H1 (cell line): ENCODE measurements around the gene ADGRG1. TPM values are rescaled to one million over a fixed set of nuclear protein-coding genes. Genes with fewer than 3 reads are reported as not detected.

Experiments used
- CTCF ChIA-PET: fragments of 300-600 bp; sonication (Branson Sonifier 250); formaldehyde crosslinking; loops from one replicate; lab custom pipeline; 2021; ENCODE audit not compliant: partially characterized antibody; lab: Charles Lee
- POLR2A ChIA-PET: fragments of 300-600 bp; sonication (Branson Sonifier 250); formaldehyde crosslinking; loops from one replicate; lab custom pipeline; 2021; ENCODE audit warnings: inconsistent platforms; ENCODE audit not compliant: partially characterized antibody; lab: Charles Lee
- DNase-seq, 2 experiments: peaks; one replicate each; pipeline versions ENCODE4 v3.0.0 to v3.0.0-alpha.2; 2010 to 2022; ENCODE audit warnings: low spot score in 2 of 2, low read depth in 1 of 2, mixed read lengths in 1 of 2
- FAIRE-seq: peaks from 2 replicates; lab custom pipeline; 2011; peaks lifted over from hg19 to GRCh38; lab: Jason Lieb, UNC
- H2AFZ ChIP-seq: 2 replicates; pipeline ENCODE4 v1.8.1; 2012; ENCODE audit warnings: low read length, inconsistent platforms
- H2AK5ac ChIP-seq: 2 replicates; pipeline ENCODE4 v1.6.1; 2013; ENCODE audit warnings: low read depth, low read length
- H2BK120ac ChIP-seq: replicated peaks from 2 replicates; pipeline ENCODE3; 2013; ENCODE audit warnings: low read depth, low read length, inconsistent platforms
- H2BK12ac ChIP-seq: 2 replicates; pipeline ENCODE4 v1.6.1; 2013; ENCODE audit warnings: low read depth, low read length
- H2BK15ac ChIP-seq: 2 replicates; pipeline ENCODE4 v1.6.1; 2013; ENCODE audit warnings: low read length
- H2BK20ac ChIP-seq: 2 replicates; pipeline ENCODE4 v1.6.1; 2013; ENCODE audit warnings: low read length
- H2BK5ac ChIP-seq: 2 replicates; pipeline ENCODE4 v1.6.1; 2013; ENCODE audit warnings: low read depth, low read length
- H3K14ac ChIP-seq: 2 replicates; pipeline ENCODE4 v1.6.1; 2013; ENCODE audit warnings: inconsistent platforms; ENCODE audit not compliant: insufficient read length
- H3K18ac ChIP-seq: 2 replicates; pipeline ENCODE4 v1.6.1; 2013; ENCODE audit warnings: low read length; ENCODE audit errors: extremely low read depth
- H3K23ac ChIP-seq: 2 replicates; pipeline ENCODE4 v1.6.1; 2013; ENCODE audit warnings: inconsistent platforms; ENCODE audit not compliant: insufficient read length
- H3K23me2 ChIP-seq: 2 replicates; pipeline ENCODE4 v1.6.1; 2013; ENCODE audit warnings: low read depth, low read length
- H3K27ac ChIP-seq: 2 replicates; pipeline ENCODE4 v1.6.1; 2011; ENCODE audit warnings: low read depth, low read length, inconsistent platforms
- H3K27me3 ChIP-seq, 4 experiments: replicated peaks in 1 of 4; 1 replicate in 1 of 4; 2 replicates in 3 of 4; pipeline versions ENCODE4 v1.6.1 to v1.8.1; 2011 to 2013; ENCODE audit warnings: low read length in 3 of 4, mild to moderate bottlenecking in 3 of 4, inconsistent platforms in 2 of 4, mixed read lengths in 2 of 4, moderate library complexity in 1 of 4; ENCODE audit not compliant: control insufficient read depth in 3 of 4, insufficient read depth in 3 of 4; ENCODE audit errors: extremely low read depth in 1 of 4
- H3K36me3 ChIP-seq, 4 experiments: 2 replicates each; pipeline versions ENCODE4 v1.6.1 to v1.8.1; 2011 to 2013; ENCODE audit warnings: mild to moderate bottlenecking in 4 of 4, low read length in 3 of 4, moderate library complexity in 2 of 4, control low read depth in 1 of 4, inconsistent platforms in 1 of 4; ENCODE audit not compliant: insufficient read depth in 4 of 4, control insufficient read depth in 2 of 4
- H3K4ac ChIP-seq: replicated peaks from 2 replicates; pipeline ENCODE3; 2013; ENCODE audit warnings: low read length, low read depth, mixed read lengths, inconsistent platforms; ENCODE audit not compliant: insufficient read length
- H3K4me1 ChIP-seq, 4 experiments: replicated peaks in 1 of 4; 1 replicate in 1 of 4; 2 replicates in 3 of 4; pipeline versions ENCODE4 v1.6.1 to v1.8.1; 2011 to 2013; ENCODE audit warnings: low read length in 3 of 4, inconsistent platforms in 2 of 4, mixed read lengths in 1 of 4; ENCODE audit not compliant: insufficient read depth in 4 of 4, control insufficient read depth in 3 of 4
- H3K4me2 ChIP-seq, 2 experiments: 2 replicates each; pipeline versions ENCODE4 v1.6.1 to v1.8.1; 2011 to 2013; ENCODE audit warnings: low read depth in 2 of 2, low read length in 2 of 2, control low read depth in 1 of 2, inconsistent platforms in 1 of 2, mild to moderate bottlenecking in 1 of 2; ENCODE audit not compliant: insufficient read depth in 1 of 2
- H3K4me3 ChIP-seq, 4 experiments: fragments of 200-600, 300-600 bp in 1 of 4; sonication (generic), shearing (Covaris generic), sonication (Bioruptor Twin) in 1 of 4; 2 replicates each; pipeline versions ENCODE4 v1.5.1 to v1.8.1; 2011 to 2016; ENCODE audit warnings: low read length in 4 of 4, low read depth in 3 of 4, control low read depth in 2 of 4, inconsistent platforms in 2 of 4, mild to moderate bottlenecking in 2 of 4, mixed read lengths in 1 of 4, moderate library complexity in 1 of 4; ENCODE audit not compliant: insufficient read depth in 2 of 4; ENCODE audit errors: extremely low read depth in 1 of 4
- H3K56ac ChIP-seq: replicated peaks from 2 replicates; pipeline ENCODE3; 2013; ENCODE audit warnings: low read depth, mild to moderate bottlenecking, mixed read lengths, low read length, inconsistent platforms; ENCODE audit not compliant: insufficient read length
- H3K79me1 ChIP-seq: 2 replicates; pipeline ENCODE4 v1.6.1; 2013; ENCODE audit warnings: low read depth, low read length, control low read depth
- H3K79me2 ChIP-seq, 2 experiments: 2 replicates each; pipeline versions ENCODE4 v1.6.1 to v1.8.1; 2012 to 2013; ENCODE audit warnings: low read length in 2 of 2, mild to moderate bottlenecking in 2 of 2, inconsistent platforms in 1 of 2; ENCODE audit not compliant: insufficient read depth in 2 of 2, control insufficient read depth in 1 of 2
- H3K9ac ChIP-seq, 4 experiments: replicated peaks in 1 of 4; 1 replicate in 1 of 4; 2 replicates in 3 of 4; pipeline versions ENCODE4 v1.6.1 to v1.8.1; 2011 to 2013; ENCODE audit warnings: low read depth in 3 of 4, low read length in 3 of 4, control low read depth in 2 of 4, mild to moderate bottlenecking in 2 of 4, moderate library complexity in 2 of 4, inconsistent platforms in 1 of 4; ENCODE audit errors: extremely low read depth in 1 of 4
- H3K9me3 ChIP-seq, 2 experiments: 2 replicates each; pipeline versions ENCODE4 v1.6.1 to v1.8.1; 2012 to 2013; ENCODE audit warnings: mild to moderate bottlenecking in 2 of 2, moderate library complexity in 2 of 2, control low read depth in 1 of 2, inconsistent platforms in 1 of 2, low read depth in 1 of 2, low read length in 1 of 2, mixed read lengths in 1 of 2; ENCODE audit not compliant: insufficient read depth in 2 of 2
- H4K20me1 ChIP-seq, 2 experiments: replicated peaks in 1 of 2; 2 replicates each; pipeline versions ENCODE3 to v1.8.1; 2011 to 2013; ENCODE audit warnings: inconsistent platforms in 2 of 2, low read length in 2 of 2, mild to moderate bottlenecking in 1 of 2; ENCODE audit not compliant: insufficient read depth in 2 of 2, control insufficient read depth in 1 of 2
- H4K5ac ChIP-seq: 2 replicates; pipeline ENCODE4 v1.6.1; 2013; ENCODE audit warnings: low read length, low read depth, mixed read lengths, inconsistent platforms; ENCODE audit not compliant: insufficient read length
- H4K8ac ChIP-seq: 2 replicates; pipeline ENCODE4 v1.8.0; 2013; ENCODE audit warnings: mild to moderate bottlenecking, moderate library complexity, low read length, inconsistent platforms; ENCODE audit not compliant: insufficient read depth; ENCODE audit errors: extremely low read depth
- H4K91ac ChIP-seq: replicated peaks from 2 replicates; pipeline ENCODE3; 2013; ENCODE audit warnings: low read length, mixed read lengths, inconsistent platforms; ENCODE audit not compliant: insufficient read length
- CHD1 ChIP-seq: IDR thresholded peaks from 2 replicates; pipeline ENCODE4 v1.6.1; 2012; ENCODE audit warnings: low read depth, low read length, improper control_type of control experiment
- CHD2 ChIP-seq: IDR thresholded peaks from 2 replicates; pipeline ENCODE4 v1.6.1; 2012; ENCODE audit warnings: low read length, improper control_type of control experiment
- CTBP2 ChIP-seq: IDR thresholded peaks from 2 replicates; pipeline ENCODE4 v1.7.0; 2011; ENCODE audit warnings: borderline replicate concordance, mild to moderate bottlenecking, moderate library complexity, mixed read lengths, low read length; ENCODE audit not compliant: insufficient read depth, insufficient read length
- E2F6 ChIP-seq: IDR thresholded peaks from 2 replicates; pipeline ENCODE4 v1.6.1; 2012; ENCODE audit warnings: inconsistent platforms
- KDM4A ChIP-seq: IDR thresholded peaks from one replicate; pipeline ENCODE4 v1.7.1; 2012; ENCODE audit warnings: low read depth, mild to moderate bottlenecking, moderate library complexity, low read length, inconsistent platforms; ENCODE audit not compliant: severe bottlenecking
- WGBS, 2 experiments: shearing (Covaris generic) in 1 of 2; methylation state at CpG; one replicate each; pipeline versions ENCODE4 v1.1.6 to v1.1.7; 2013 to 2015; ENCODE audit warnings: low lambda C conversion rate in 2 of 2, mixed read lengths in 2 of 2, inconsistent platforms in 1 of 2, low coverage in 1 of 2, missing lambda C conversion rate in 1 of 2; ENCODE audit not compliant: insufficient replicate concordance in 2 of 2, insufficient coverage in 1 of 2, insufficient read length in 1 of 2; ENCODE audit errors: extremely low coverage in 1 of 2, missing lambda C conversion rate in 1 of 2; 5-methylcytosine and 5-hydroxymethylcytosine counted together
- polyA plus RNA-seq, 7 experiments: library from polyadenylated mRNA; depleted of rRNA in 3 of 7; stranded (reverse) in 5 of 7; unstranded in 2 of 7; fragments of >200 nt in 5 of 7; fragments of 200-250 nt in 2 of 7; gene quantifications; 1 replicate in 5 of 7; 2 replicates in 1 of 7; 4 replicates in 1 of 7; pipeline versions ENCODE4 v1.2.1 to v1.2.3, GENCODE V29; 2011 to 2013; ENCODE audit warnings: missing spikeins in 2 of 7, mixed read lengths in 2 of 7
- total RNA-seq: library from RNA; stranded (reverse); fragmentation: NEBNext Ultra II Directional; extraction: Animal tissue kit (Norgen Biotek cat#: 25700); gene quantifications from 2 replicates; pipeline ENCODE4 v1.2.1, GENCODE V29; 2021

The ADGRG1 gene
- total and polyA plus RNA-seq, 2 of the 8 experiments (the other 6 are each of a cell fraction or from before 2014, with no cell fraction given) = 1.3 to 2.6 TPM

- H2AFZ ChIP-seq = no peak overlapping the region
- POLR2A ChIA-PET = interaction anchor here (0.6 to 0.9 kb wide), 3 partner anchors 29 to 153 kb away, joined by 3 read pairs; no protein-coding TSS in a partner anchor
- H3K23me2 ChIP-seq = no peaks in the 10 kb centered on the region
- H3K4me2 ChIP-seq = no peak overlapping the region
- H4K20me1 ChIP-seq = no peaks in the 10 kb centered on the region
- no peak overlapping the region for H3K9ac ChIP-seq
- H4K5ac ChIP-seq = no peak overlapping the region
- no peak overlapping the region for H2BK120ac ChIP-seq
- CTCF ChIA-PET = interaction anchor here (0.9 to 4.2 kb wide), 11 partner anchors 8 to 128 kb away, joined by 3 to 44 read pairs (median 4); no protein-coding TSS in a partner anchor
- no peak overlapping the region for H3K4me3 ChIP-seq
- FAIRE-seq (no peak), DNase-seq (no peak)
- peaks cover 0 to 4% (median 0%) of the 10 kb centered on the region in 4 experiments; a peak in 3 of 7 replicates for H3K4me1 ChIP-seq
- H3K9me3 ChIP-seq = no peaks in the 10 kb centered on the region
- H3K18ac ChIP-seq = no peak overlapping the region
- H4K8ac ChIP-seq = no peak overlapping the region
- no peak overlapping the region for H2BK5ac ChIP-seq
- H2BK20ac ChIP-seq = no peak overlapping the region
- H2AK5ac ChIP-seq = no peak overlapping the region
- no peak overlapping the region for H3K27ac ChIP-seq
- H3K36me3 ChIP-seq = no peaks in the 10 kb centered on the region
- H2BK12ac ChIP-seq = no peak overlapping the region
- H4K91ac ChIP-seq = no peak overlapping the region
- H2BK15ac ChIP-seq = no peak overlapping the region
- no peaks in the 10 kb centered on the region for H3K79me1 ChIP-seq
- 93% methylated on average over 6 of the region's 6 CpGs; no CpG with 5 or more reads in 1 of the 2 experiments for WGBS, 2 experiments
- TF ChIP-seq CHD2 (no peak), CHD1 (no peak), KDM4A (no peak), CTBP2 (no peak), E2F6 (no peak)
- no peaks in the 10 kb centered on the region for H3K27me3 ChIP-seq
- no peak overlapping the region for H3K14ac ChIP-seq
- no peaks in the 10 kb centered on the region for H3K79me2 ChIP-seq
- H3K4ac ChIP-seq = no peak overlapping the region
- no peak overlapping the region for H3K56ac ChIP-seq
- H3K23ac ChIP-seq = no peak overlapping the region
Observed at GRCh38 chr16:57664662-57665025, 36.2 kb downstream of the ADGRG1 start.
